ENCODE results near the gene CLTA.

DNA sequence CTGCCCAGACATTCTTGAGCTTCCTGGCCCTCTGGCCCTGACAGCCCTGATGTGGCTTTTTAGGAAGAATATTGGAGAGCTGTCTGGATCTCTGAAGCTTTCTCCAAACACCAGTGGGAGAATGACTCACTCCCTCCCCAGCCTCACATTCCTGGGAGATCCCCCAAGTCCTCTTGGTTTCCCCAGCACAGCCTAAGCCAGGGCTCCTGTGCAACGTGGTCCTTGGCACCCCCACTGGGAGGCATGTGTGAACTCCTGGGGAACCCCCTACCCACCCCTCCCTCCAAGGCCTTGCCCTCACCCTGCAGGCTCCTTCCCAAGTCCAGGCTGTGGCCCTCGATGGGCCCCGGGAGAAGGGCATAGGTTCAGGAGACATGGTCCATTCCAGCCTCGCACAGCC, 41.5 kb upstream of the CLTA start:
- TF ChIP-seq CTCF (optimal IDR thresholded peaks at IDR 0.05 in 1 of 3, IDR thresholded peaks at IDR 0.05 in 1 of 3, conservative IDR thresholded peaks at IDR 0.05 in 1 of 3; ENCODE audit: extremely low read depth in 1 of 3, insufficient read depth in 2 of 3, low read length in 3 of 3) (no peak), EZH2 (IDR thresholded peaks at IDR 0.05; ENCODE audit: low read length) (no peak)
